GM12878 (cell line): Measurements from ENCODE around the gene NUMBL. TPM values are rescaled to one million over a fixed set of nuclear protein-coding genes. Genes with fewer than 3 reads are reported as not detected.

Experiments used
- ATAC-seq: fragments of 200-7000 bp; cut with Tn5 transposase; 3 replicates; pipeline ENCODE4 v1.9.1; 2020; ENCODE audit warnings: mild to moderate bottlenecking, moderate library complexity
- BruUV-seq: library from RNA; stranded (reverse); fragments of 400-500 nt; replicated peaks from 2 replicates; lab custom pipeline; 2021; lab: Mats Ljungman, UMichigan
- CTCF ChIA-PET: fragments of 300-600 bp; sonication (Branson Sonifier 250); formaldehyde crosslinking; extraction: SDS; loops from one replicate; lab custom pipeline; 2021; ENCODE audit warnings: inconsistent platforms; lab: Yijun Ruan, JAX
- POLR2A ChIA-PET: fragments of 350-600 bp; formaldehyde crosslinking; extraction: SDS; loops from one replicate; lab custom pipeline; 2021; ENCODE audit warnings: inconsistent platforms; lab: Charles Lee
- RAD21 ChIA-PET: fragments of 300-600 bp; sonication (Branson Sonifier 250); formaldehyde crosslinking; loops from one replicate; lab custom pipeline; 2023; ENCODE audit warnings: antibody characterized with exemption; ENCODE audit not compliant: unreplicated experiment; lab: Charles Lee
- SMC1A ChIA-PET: fragments of 300-600 bp; sonication (Branson Sonifier 250); formaldehyde crosslinking; loops from one replicate; lab custom pipeline; 2023; ENCODE audit not compliant: unreplicated experiment, uncharacterized antibody; lab: Charles Lee
- DNase-seq: peaks from one replicate; pipeline ENCODE4 v3.0.0-alpha.2; 2011; ENCODE audit warnings: low read depth, low spot score
- FAIRE-seq: peaks from 3 replicates; lab custom pipeline; 2011; peaks lifted over from hg19 to GRCh38; lab: Jason Lieb, UNC
- H2AFZ ChIP-seq: 2 replicates; pipeline ENCODE4 v1.6.0; 2011; ENCODE audit warnings: low read depth, low read length, control low read depth; ENCODE audit not compliant: control insufficient read depth
- H3K27ac ChIP-seq: 2 replicates; pipeline ENCODE4 v1.5.1; 2011; ENCODE audit warnings: control low read depth; ENCODE audit not compliant: control insufficient read depth, insufficient read depth
- H3K27me3 ChIP-seq, 2 experiments: replicated peaks in 1 of 2; 2 replicates each; pipeline versions ENCODE4 v1.6.0 to v1.6.1; 2011; ENCODE audit warnings: low read length in 1 of 2; ENCODE audit not compliant: control insufficient read depth in 2 of 2, insufficient read depth in 2 of 2
- H3K36me3 ChIP-seq, 2 experiments: 2 replicates each; pipeline ENCODE4 v1.5.1; 2011; ENCODE audit warnings: low read length in 1 of 2; ENCODE audit not compliant: control insufficient read depth in 2 of 2, insufficient read depth in 2 of 2
- H3K4me1 ChIP-seq: 2 replicates; pipeline ENCODE4 v1.6.1; 2011; ENCODE audit warnings: mild to moderate bottlenecking, low read length, moderate library complexity, mixed read lengths; ENCODE audit not compliant: control insufficient read depth, insufficient read depth
- H3K4me2 ChIP-seq: 2 replicates; pipeline ENCODE4 v1.6.0; 2011; ENCODE audit warnings: control low read depth; ENCODE audit not compliant: control insufficient read depth, insufficient read depth
- H3K4me3 ChIP-seq: fragments of 200-600 bp; sonication (generic); 2 replicates; pipeline ENCODE4 v1.5.1; 2016
- H3K79me2 ChIP-seq: 2 replicates; pipeline ENCODE4 v1.6.0; 2011; ENCODE audit warnings: low read length; ENCODE audit not compliant: control insufficient read depth, insufficient read depth
- H3K9ac ChIP-seq: 2 replicates; pipeline ENCODE4 v1.8.0; 2011; ENCODE audit warnings: low read length, control low read depth, mixed read lengths; ENCODE audit not compliant: control insufficient read depth, insufficient read depth
- H3K9me3 ChIP-seq: replicated peaks from 3 replicates; pipeline ENCODE4 v1.5.1; 2011; ENCODE audit warnings: mild to moderate bottlenecking, low read length; ENCODE audit not compliant: control insufficient read depth, insufficient read depth
- H4K20me1 ChIP-seq: 2 replicates; pipeline ENCODE4 v1.6.0; 2011; ENCODE audit not compliant: control insufficient read depth, insufficient read depth
- SMAD1 ChIP-seq: fragments of 450-650 bp; IDR thresholded peaks from 2 replicates; pipeline ENCODE4 v1.6.1; 2018; ENCODE audit warnings: mild to moderate bottlenecking, low read depth; ENCODE audit not compliant: partially characterized antibody
- SMARCA5 ChIP-seq: fragments of 450-650 bp; IDR thresholded peaks from 2 replicates; pipeline ENCODE4 v1.6.1; 2017; ENCODE audit warnings: mild to moderate bottlenecking
- TCF3 ChIP-seq: IDR thresholded peaks from 2 replicates; pipeline ENCODE4 v1.6.1; 2012; ENCODE audit warnings: low read depth, mild to moderate bottlenecking, low read length, borderline replicate concordance; ENCODE audit not compliant: insufficient read depth
- WGBS: methylation state at CpG from one replicate; pipeline ENCODE4 v1.1.6; 2016; ENCODE audit warnings: low lambda C conversion rate; ENCODE audit not compliant: insufficient replicate concordance, insufficient coverage; ENCODE audit errors: missing lambda C conversion rate; 5-methylcytosine and 5-hydroxymethylcytosine counted together
- in situ Hi-C: fragments of 300-500 bp; cut with MboI; formaldehyde crosslinking; loops from 9 replicates; pipeline ENCODE4 v1.14.3; 2018; ENCODE audit warnings: mixed read lengths
- intact Hi-C: fragments of 100-400 bp; cut with micrococcal nuclease; formaldehyde crosslinking; loops from one replicate; pipeline ENCODE4 v1.14.2; 2022; ENCODE audit not compliant: unreplicated experiment
- polyA plus RNA-seq, 11 experiments: library from polyadenylated mRNA; depleted of rRNA in 4 of 11; unstranded in 6 of 11; stranded (reverse) in 5 of 11; fragments of >200 nt; fragmentation: Nextera tagmentation in 4 of 11; fragmentation: Illumina TruSeq in 1 of 11; extraction: Ambion mirVana in 4 of 11; extraction: Trizol in 1 of 11; gene quantifications; 1 replicate in 1 of 11; 2 replicates in 10 of 11; pipeline versions ENCODE4 v1.2.1 to v1.2.3, GENCODE V29; 2011 to 2016; ENCODE audit warnings: inconsistent platforms in 2 of 11, missing spikeins in 2 of 11, low read depth in 1 of 11
- total RNA-seq, 4 experiments: library from RNA; depleted of rRNA in 3 of 4; stranded (reverse); fragments of >200 nt in 3 of 4; fragmentation: Illumina TruSeq in 1 of 4; extraction: Trizol in 1 of 4; gene quantifications; 2 replicates each; pipeline versions ENCODE4 v1.2.1 to v1.2.3, GENCODE V29; 2013 to 2021
- TF ChIP-seq, protein P1 (sequence below): fragments of 450-650 bp; IDR thresholded peaks from 2 replicates; pipeline ENCODE4 v1.6.1; 2017; ENCODE audit warnings: borderline replicate concordance
- TF ChIP-seq, protein P2 (sequence below): IDR thresholded peaks from 2 replicates; pipeline ENCODE4 v1.6.1; 2011; ENCODE audit warnings: borderline replicate concordance, low read depth, mild to moderate bottlenecking, moderate library complexity, mixed read lengths, low read length; ENCODE audit not compliant: insufficient read depth; ENCODE audit errors: extremely low read length

The NUMBL gene
- total and polyA plus RNA-seq, 10 of the 15 experiments (the other 5 are each of a cell fraction or from before 2014, with no cell fraction given) = 0.16 to 9.4 (median 1.9) TPM

DNA sequence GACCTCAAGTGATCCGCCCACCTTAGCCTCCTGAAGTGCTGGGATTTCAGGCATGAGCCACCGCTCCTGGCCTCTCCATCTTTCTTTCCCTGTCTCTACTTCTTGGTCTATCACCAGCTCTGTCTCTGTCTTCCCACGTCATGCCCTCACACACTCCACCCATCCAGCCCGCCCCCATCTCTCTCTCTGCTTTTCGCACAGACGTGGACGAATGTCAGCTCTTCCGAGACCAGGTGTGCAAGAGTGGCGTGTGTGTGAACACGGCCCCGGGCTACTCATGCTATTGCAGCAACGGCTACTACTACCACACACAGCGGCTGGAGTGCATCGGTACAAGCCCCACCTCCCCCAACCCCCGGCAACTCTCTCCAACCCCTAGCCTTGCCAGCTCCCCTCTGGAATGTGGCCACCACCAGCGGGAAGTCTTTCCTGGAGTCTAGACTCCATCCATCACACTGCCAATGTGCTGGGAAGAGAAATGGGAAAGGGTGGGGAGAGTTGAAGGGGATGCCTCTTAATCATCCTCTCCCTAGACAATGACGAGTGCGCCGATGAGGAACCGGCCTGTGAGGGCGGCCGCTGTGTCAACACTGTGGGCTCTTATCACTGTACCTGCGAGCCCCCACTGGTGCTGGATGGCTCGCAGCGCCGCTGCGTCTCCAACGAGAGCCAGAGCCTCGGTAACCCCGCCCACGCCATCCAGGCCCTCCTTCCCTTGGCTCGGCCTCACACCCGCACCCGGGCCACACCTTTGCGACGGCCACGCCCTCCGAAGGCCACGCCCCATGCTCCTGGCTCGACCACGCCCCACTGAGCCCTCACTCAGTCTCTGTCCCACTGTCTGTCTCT lies 66.8 kb downstream of the NUMBL start:
- CTCF ChIA-PET = interaction anchor here (2.9 kb wide), 1 partner anchor 11 kb away, joined by 18 read pairs; no protein-coding TSS in a partner anchor
- WGBS = 93% methylated on average over 37 of the region's 41 CpGs
- BruUV-seq = no TSS peak
- intact Hi-C loops = no loop called here
- no peak overlapping the region for H3K27ac ChIP-seq
- no peaks in the 10 kb centered on the region for H4K20me1 ChIP-seq
- RAD21 ChIA-PET = no interaction called here
- no peak overlapping the region for H3K4me2 ChIP-seq
- POLR2A ChIA-PET = interaction anchor here (0.7 kb wide), 1 partner anchor 11 kb away, joined by 4 read pairs; no protein-coding TSS in a partner anchor
- DNase-seq (no peak), ATAC-seq (peak; percentile 78), FAIRE-seq (no peak)
- in situ Hi-C loops = no loop called here
- H2AFZ ChIP-seq = no peak overlapping the region
- peaks cover 7% of the 10 kb centered on the region; the same call in 1 of the 2 replicates for H3K4me1 ChIP-seq
- H3K79me2 ChIP-seq = no peaks in the 10 kb centered on the region
- H3K27me3 ChIP-seq = no peaks in the 10 kb centered on the region
- no peak overlapping the region for H3K4me3 ChIP-seq
- SMC1A ChIA-PET = interaction anchor here (1.3 to 1.7 kb wide), 2 partner anchors 11 to 320 kb away, joined by 4 to 5 read pairs; no protein-coding TSS in a partner anchor
- H3K36me3 ChIP-seq = no peaks in the 10 kb centered on the region; a peak in 1 of 4 replicates
- no peak overlapping the region for H3K9ac ChIP-seq
- no peaks in the 10 kb centered on the region; the same call in 2 of the 3 replicates for H3K9me3 ChIP-seq
- no peak for TF ChIP-seq SMAD1
- TF ChIP-seq SMARCA5 = no peak
- TF ChIP-seq, protein P1, sequence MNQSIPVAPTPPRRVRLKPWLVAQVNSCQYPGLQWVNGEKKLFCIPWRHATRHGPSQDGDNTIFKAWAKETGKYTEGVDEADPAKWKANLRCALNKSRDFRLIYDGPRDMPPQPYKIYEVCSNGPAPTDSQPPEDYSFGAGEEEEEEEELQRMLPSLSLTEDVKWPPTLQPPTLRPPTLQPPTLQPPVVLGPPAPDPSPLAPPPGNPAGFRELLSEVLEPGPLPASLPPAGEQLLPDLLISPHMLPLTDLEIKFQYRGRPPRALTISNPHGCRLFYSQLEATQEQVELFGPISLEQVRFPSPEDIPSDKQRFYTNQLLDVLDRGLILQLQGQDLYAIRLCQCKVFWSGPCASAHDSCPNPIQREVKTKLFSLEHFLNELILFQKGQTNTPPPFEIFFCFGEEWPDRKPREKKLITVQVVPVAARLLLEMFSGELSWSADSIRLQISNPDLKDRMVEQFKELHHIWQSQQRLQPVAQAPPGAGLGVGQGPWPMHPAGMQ = no peak
- no peak for TF ChIP-seq TCF3
- TF ChIP-seq, protein P2, sequence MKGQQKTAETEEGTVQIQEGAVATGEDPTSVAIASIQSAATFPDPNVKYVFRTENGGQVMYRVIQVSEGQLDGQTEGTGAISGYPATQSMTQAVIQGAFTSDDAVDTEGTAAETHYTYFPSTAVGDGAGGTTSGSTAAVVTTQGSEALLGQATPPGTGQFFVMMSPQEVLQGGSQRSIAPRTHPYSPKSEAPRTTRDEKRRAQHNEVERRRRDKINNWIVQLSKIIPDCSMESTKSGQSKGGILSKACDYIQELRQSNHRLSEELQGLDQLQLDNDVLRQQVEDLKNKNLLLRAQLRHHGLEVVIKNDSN = no peak
